Measurements from ENCODE around the gene NSMCE1. TPM values are rescaled to one million over a fixed set of nuclear protein-coding genes. Genes with fewer than 3 reads are reported as not detected.

Gene NSMCE1
- total and polyA plus RNA-seq, 2 of the 4 experiments (the other 2 are of a cell fraction), result 47.5 to 120 TPM

GRCh38 chr16:27234171-27234570 lies 34.4 kb downstream of the NSMCE1 start:
- H2BK20ac ChIP-seq (ENCODE audit: low read depth, low read length), result peak overlapping the region; percentile 68
- ChIA-PET POLR2A (ENCODE audit: unreplicated experiment) (interaction anchor here (1.5 kb wide), 1 partner anchor 9 kb away, joined by 3 read pairs; no protein-coding TSS in a partner anchor), CTCF (interaction anchor here (0.6 to 2.2 kb wide), 14 partner anchors 13 to 140 kb away, joined by 3 to 24 read pairs (median 4); no protein-coding TSS in a partner anchor)
- no peaks in the 10 kb centered on the region for H3K9me3 ChIP-seq (ENCODE audit: control insufficient read depth, insufficient read depth, low read length)
- H3K27me3 ChIP-seq (ENCODE audit: control insufficient read depth, insufficient read depth, low read length), result no peaks in the 10 kb centered on the region
- 0 out of 2 replicates have a peak overlapping the region, but pooled peaks have one; percentile 19 for H4K5ac ChIP-seq (ENCODE audit: low read depth, low read length)
- no peak overlapping the region for H3K18ac ChIP-seq (ENCODE audit: low read depth, low read length)
- BruUV-seq (replicated peaks), result no TSS peak
- H2BK15ac ChIP-seq (ENCODE audit: low read depth, low read length), result peak overlapping the region; percentile 42; the same call in 1 of the 3 replicates
- H3K9ac ChIP-seq (ENCODE audit: low read depth, low read length), result peak overlapping the region; percentile 22; the same call in 1 of the 2 replicates
- H3K36me3 ChIP-seq (ENCODE audit: control insufficient read depth, insufficient read depth, low read length), result peaks cover 27% of the 10 kb centered on the region
- H2AFZ ChIP-seq (replicated peaks; ENCODE audit: low read length, poor library complexity), result no peak overlapping the region
- no peak overlapping the region for H2AK9ac ChIP-seq (replicated peaks; ENCODE audit: low read depth, low read length, poor library complexity)
- H3K9me1 ChIP-seq (ENCODE audit: insufficient read depth, low read length), result peaks cover 15% of the 10 kb centered on the region
- peaks cover 5 to 41% of the 10 kb centered on the region in 2 experiments; a peak in 3 of 4 replicates for H3K79me1 ChIP-seq (ENCODE audit: low read depth in 1 of 2, low read length in 2 of 2)
- intact Hi-C loops (cut with micrococcal nuclease), result loop anchor here (2.0 kb wide), 2 partner anchors 77 to 81 kb away; no protein-coding TSS in a partner anchor
- no peak overlapping the region for H3K4me3 ChIP-seq (ENCODE audit: insufficient read depth, low read depth, low read length)
- peak overlapping the region; percentile 91 for H4K91ac ChIP-seq (ENCODE audit: insufficient read depth, low read depth, low read length)
- H4K20me1 ChIP-seq (ENCODE audit: insufficient read depth, low read length), result no peaks in the 10 kb centered on the region
- H3K56ac ChIP-seq (ENCODE audit: extremely low read depth, insufficient read depth, low read length), result 0 out of 2 replicates have a peak overlapping the region, but pooled peaks have one; percentile 11
- peak overlapping the region; percentile 92 for H2AK5ac ChIP-seq (ENCODE audit: low read depth, low read length)
- WGBS, 2 experiments (ENCODE audit: extremely low coverage in 2 of 2, insufficient read length in 1 of 2), result 90% methylated on average over 4 of the region's 8 CpGs; no CpG with 5 or more reads in 1 of the 2 experiments
- dilution Hi-C loops (cut with HindIII; ENCODE audit: low sequenced_read_pairs, unreplicated experiment), result no loop called here
- H3K23ac ChIP-seq (ENCODE audit: low read depth, low read length), result no peak overlapping the region
- DNase-seq (no peak), ATAC-seq (ENCODE audit: low read depth) (no peak)
- H3K4ac ChIP-seq (ENCODE audit: low read depth, low read length), result peak overlapping the region; percentile 87
- H3K14ac ChIP-seq (replicated peaks; ENCODE audit: low read depth, low read length), result 0 out of 2 replicates have a peak overlapping the region, but pooled peaks have one; percentile 51
- H3K27ac ChIP-seq (ENCODE audit: insufficient read depth, low read length), result peak overlapping the region; percentile 49; the same call in 1 of the 2 replicates
- peak overlapping the region; percentile 42 for H2BK5ac ChIP-seq (ENCODE audit: low read depth, low read length, poor library complexity, severe bottlenecking)
- H4K8ac ChIP-seq (ENCODE audit: low read depth in 2 of 2, low read length in 2 of 2), result peak overlapping the region; percentile 47 to 58; a peak in 2 of 4 replicates
- in situ Hi-C loops (cut with MboI; ENCODE audit: low sequenced_read_pairs), result loop anchor here (5.0 kb wide), 2 partner anchors 138 to 218 kb away; no protein-coding TSS in a partner anchor
- H3K4me2 ChIP-seq (ENCODE audit: low read depth, low read length), result no peak overlapping the region
- peak overlapping the region; percentile 86 for H2BK120ac ChIP-seq (ENCODE audit: low read depth, low read length)
- TF ChIP-seq USF2 (IDR thresholded peaks at IDR 0.05; ENCODE audit: low read depth, low read length), result no peak
- TF ChIP-seq CEBPB (IDR thresholded peaks at IDR 0.05; ENCODE audit: low read depth, low read length), result no peak
- TF ChIP-seq RAD21 (IDR thresholded peaks at IDR 0.05; ENCODE audit: low read length), result no peak
- H3K4me1 ChIP-seq (ENCODE audit: control insufficient read depth, insufficient read depth, low read length), result peaks cover 17% of the 10 kb centered on the region
